ENCODE results near the gene CNOT4. TPM values are rescaled to one million over a fixed set of nuclear protein-coding genes. Genes with fewer than 3 reads are reported as not detected.

Gene CNOT4
- total RNA-seq, 6 experiments from 2014 or later: 23.2 to 27.3 (median 25.1) TPM

DNA sequence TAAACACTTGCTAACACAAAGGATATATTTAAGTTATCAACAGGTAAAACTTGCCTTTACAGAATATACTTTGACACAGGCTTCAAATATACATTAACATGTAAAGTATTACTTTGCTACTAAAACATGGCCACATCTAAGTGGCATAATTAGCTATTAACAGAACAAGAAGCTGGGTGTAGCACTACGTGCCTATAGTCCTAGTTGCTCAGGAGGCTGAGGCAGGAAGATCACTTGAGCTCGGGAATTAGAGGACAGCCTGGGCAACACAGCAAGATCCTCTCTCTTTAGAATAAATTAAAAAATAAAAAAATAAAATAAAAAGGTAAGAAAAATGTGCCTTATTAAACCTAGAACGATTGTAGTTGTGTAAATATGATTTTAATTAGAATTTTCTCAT lies 106.6 kb downstream of the CNOT4 start:
- Mint-ChIP-seq H3K4me3 (no peak overlapping the region), H3K4me1 (ENCODE audit: low read depth) (no peaks in the 10 kb centered on the region), H3K27me3 (ENCODE audit: insufficient read depth) (no peaks in the 10 kb centered on the region), H3K9me3 (no peaks in the 10 kb centered on the region), H3K36me3 (ENCODE audit: low read depth) (no peaks in the 10 kb centered on the region), H3K27ac (no peak overlapping the region)
- DNase-seq: no peak
- TF ChIP-seq, protein P1, sequence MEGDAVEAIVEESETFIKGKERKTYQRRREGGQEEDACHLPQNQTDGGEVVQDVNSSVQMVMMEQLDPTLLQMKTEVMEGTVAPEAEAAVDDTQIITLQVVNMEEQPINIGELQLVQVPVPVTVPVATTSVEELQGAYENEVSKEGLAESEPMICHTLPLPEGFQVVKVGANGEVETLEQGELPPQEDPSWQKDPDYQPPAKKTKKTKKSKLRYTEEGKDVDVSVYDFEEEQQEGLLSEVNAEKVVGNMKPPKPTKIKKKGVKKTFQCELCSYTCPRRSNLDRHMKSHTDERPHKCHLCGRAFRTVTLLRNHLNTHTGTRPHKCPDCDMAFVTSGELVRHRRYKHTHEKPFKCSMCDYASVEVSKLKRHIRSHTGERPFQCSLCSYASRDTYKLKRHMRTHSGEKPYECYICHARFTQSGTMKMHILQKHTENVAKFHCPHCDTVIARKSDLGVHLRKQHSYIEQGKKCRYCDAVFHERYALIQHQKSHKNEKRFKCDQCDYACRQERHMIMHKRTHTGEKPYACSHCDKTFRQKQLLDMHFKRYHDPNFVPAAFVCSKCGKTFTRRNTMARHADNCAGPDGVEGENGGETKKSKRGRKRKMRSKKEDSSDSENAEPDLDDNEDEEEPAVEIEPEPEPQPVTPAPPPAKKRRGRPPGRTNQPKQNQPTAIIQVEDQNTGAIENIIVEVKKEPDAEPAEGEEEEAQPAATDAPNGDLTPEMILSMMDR (IDR thresholded peaks at IDR 0.05): no peak

DNA sequence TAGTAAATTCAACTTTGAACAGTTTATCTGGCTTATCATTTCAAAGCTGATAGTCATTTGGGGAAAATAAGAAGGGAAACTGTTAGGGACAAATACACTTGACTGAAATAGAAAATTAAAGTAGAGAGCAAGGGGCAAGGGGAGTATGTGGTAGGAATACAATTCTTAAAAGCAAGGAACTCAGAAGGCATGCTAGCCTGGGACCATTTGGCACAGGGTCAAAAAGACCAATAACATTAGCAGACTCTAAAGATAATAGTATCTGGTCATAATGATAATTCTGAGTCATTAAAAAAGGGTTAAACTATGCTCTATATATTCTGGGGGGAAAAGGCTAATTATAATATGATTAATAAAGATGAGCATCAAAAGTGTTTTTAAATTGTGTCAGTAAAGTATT lies 112.2 kb downstream of the CNOT4 start:
- H3K9me3 Mint-ChIP-seq: no peaks in the 10 kb centered on the region
- TF ChIP-seq, protein P1 (IDR thresholded peaks at IDR 0.05): no peak
- H3K36me3 Mint-ChIP-seq (ENCODE audit: low read depth): peaks cover 17% of the 10 kb centered on the region
- DNase-seq: no peak
- no peak overlapping the region for H3K27ac Mint-ChIP-seq
- H3K4me3 Mint-ChIP-seq: no peak overlapping the region
- no peaks in the 10 kb centered on the region for H3K4me1 Mint-ChIP-seq (ENCODE audit: low read depth)
- no peaks in the 10 kb centered on the region for H3K27me3 Mint-ChIP-seq (ENCODE audit: insufficient read depth)

DNA sequence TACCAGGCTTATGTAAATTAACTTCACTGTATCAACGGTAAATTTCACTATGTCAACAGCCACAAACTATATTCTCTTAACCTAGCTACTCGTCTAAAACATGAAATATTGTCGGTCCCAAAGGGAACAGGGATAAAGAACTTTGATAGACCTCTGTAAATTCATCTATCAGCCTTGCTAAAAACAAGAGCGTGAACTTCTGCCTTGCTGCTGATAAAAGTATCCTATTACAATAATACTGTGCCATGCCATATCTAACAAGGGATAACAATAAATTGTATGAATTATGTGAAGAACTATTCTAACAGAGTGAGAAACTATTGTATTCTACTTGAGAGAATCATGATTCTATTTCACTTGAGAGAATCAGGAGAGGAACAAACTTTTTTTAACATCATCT lies 117.2 kb downstream of the CNOT4 start:
- Mint-ChIP-seq H3K9me3 (no peaks in the 10 kb centered on the region), H3K27me3 (ENCODE audit: insufficient read depth) (no peaks in the 10 kb centered on the region), H3K36me3 (ENCODE audit: low read depth) (peaks cover 20% of the 10 kb centered on the region), H3K4me1 (ENCODE audit: low read depth) (peaks cover 10% of the 10 kb centered on the region; the same call in 1 of the 2 replicates), H3K27ac (no peak overlapping the region), H3K4me3 (no peak overlapping the region)
- TF ChIP-seq, protein P1 (IDR thresholded peaks at IDR 0.05): no peak
- no peak for DNase-seq

DNA sequence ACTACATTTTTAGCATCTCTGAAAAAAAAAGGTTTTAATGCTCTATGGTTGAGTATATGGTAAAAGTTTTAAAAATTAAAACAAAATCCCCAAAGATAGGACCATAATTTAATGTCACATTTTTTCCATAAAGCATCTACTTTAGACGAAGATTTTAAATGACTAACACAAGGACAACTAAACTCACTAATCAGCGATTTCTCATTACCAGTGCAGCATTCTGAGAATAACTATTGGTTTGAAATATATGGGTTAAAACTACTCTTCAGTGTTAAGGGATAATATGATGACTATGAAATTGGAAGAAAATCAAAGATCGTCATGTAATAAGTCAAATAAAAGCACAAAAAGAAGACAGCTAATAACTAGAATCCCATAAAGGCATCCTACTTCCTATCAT lies 118.4 kb downstream of the CNOT4 start:
- no peak overlapping the region for H3K4me3 Mint-ChIP-seq

DNA sequence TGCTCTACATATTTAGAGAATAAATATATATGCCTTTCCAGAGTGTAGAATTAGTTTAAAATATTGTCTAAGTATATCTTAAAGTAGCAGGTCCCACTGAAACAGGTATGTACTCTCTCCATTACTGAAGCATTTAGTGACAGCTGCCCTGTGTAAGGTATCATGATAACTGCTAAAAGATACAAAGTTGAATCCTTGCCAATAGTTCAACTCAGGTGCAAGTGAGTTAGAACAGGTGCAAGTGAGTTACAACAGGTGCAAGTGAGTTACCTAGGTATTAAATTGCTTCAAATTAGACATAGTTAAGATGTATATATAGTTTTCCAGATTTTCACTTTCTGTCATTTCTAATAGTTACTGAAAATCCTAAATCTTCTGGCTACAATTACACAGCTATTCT lies 119.1 kb downstream of the CNOT4 start:
- Mint-ChIP-seq H3K27ac (no peak overlapping the region), H3K36me3 (ENCODE audit: low read depth) (peaks cover 20% of the 10 kb centered on the region), H3K4me3 (no peak overlapping the region), H3K4me1 (ENCODE audit: low read depth) (peaks cover 13% of the 10 kb centered on the region), H3K9me3 (no peaks in the 10 kb centered on the region), H3K27me3 (ENCODE audit: insufficient read depth) (no peaks in the 10 kb centered on the region)
- DNase-seq: no peak
- TF ChIP-seq, protein P1 (IDR thresholded peaks at IDR 0.05): no peak

More for the DNA sequence above, 118.4 kb downstream of the CNOT4 start:
- H3K36me3 Mint-ChIP-seq (ENCODE audit: low read depth): peaks cover 20% of the 10 kb centered on the region
- H3K27me3 Mint-ChIP-seq (ENCODE audit: insufficient read depth): no peaks in the 10 kb centered on the region
- peaks cover 13% of the 10 kb centered on the region for H3K4me1 Mint-ChIP-seq (ENCODE audit: low read depth)
- TF ChIP-seq, protein P1 (IDR thresholded peaks at IDR 0.05): no peak
- H3K27ac Mint-ChIP-seq: no peak overlapping the region
- H3K9me3 Mint-ChIP-seq: no peaks in the 10 kb centered on the region
- DNase-seq: no peak

DNA sequence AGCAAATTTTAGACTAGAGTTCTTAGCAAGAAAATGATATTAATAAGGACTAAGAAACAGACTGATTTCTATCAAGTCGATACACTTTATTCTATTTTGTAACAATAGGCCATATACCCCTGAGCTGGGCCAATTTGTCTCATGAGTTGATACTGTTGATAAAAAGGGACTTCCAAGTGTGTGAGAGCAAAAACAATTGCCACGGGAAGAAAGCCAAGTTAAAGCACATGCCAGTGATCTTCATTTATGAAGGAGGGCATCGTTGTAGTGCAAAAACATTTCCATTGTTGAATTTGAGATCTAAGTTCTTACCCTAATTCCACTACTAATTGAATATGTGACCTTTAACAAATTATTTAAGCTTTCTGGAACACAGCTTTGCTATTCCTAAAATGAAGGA lies 119.9 kb downstream of the CNOT4 start:
- no peak overlapping the region for H3K27ac Mint-ChIP-seq
- peaks cover 13% of the 10 kb centered on the region for H3K4me1 Mint-ChIP-seq (ENCODE audit: low read depth)
- H3K4me3 Mint-ChIP-seq: no peak overlapping the region
- no peaks in the 10 kb centered on the region for H3K27me3 Mint-ChIP-seq (ENCODE audit: insufficient read depth)
- DNase-seq: no peak
- TF ChIP-seq, protein P1 (IDR thresholded peaks at IDR 0.05): no peak
- peaks cover 14% of the 10 kb centered on the region for H3K36me3 Mint-ChIP-seq (ENCODE audit: low read depth)
- H3K9me3 Mint-ChIP-seq: no peaks in the 10 kb centered on the region

All from HFFc6 (cell line).